ENCODE results near the gene SERPINA5.
"Not testable (repeated sequence)": the region's sequence is repeated elsewhere in the genome, so short reads cannot be mapped to it uniquely, and the experiment has no call there.

SERPINA5 gene

GRCh38 chr14:94598816-94599655 lies 17.8 kb downstream of the SERPINA5 start:
- DNase-seq (ENCODE audit: low read depth) = no peak
- H3K4me3 ChIP-seq (ENCODE audit: low read depth, low read length) = no peak overlapping the region
- TF ChIP-seq CTCF (IDR thresholded peaks at IDR 0.05; ENCODE audit: insufficient read depth, low read depth, low read length, missing control alignments) = no peak

GRCh38 chr14:94599656-94600004 lies 18.4 kb downstream of the SERPINA5 start:
- no peak overlapping the region for H3K4me3 ChIP-seq (ENCODE audit: low read depth, low read length)
- no peak for TF ChIP-seq CTCF (IDR thresholded peaks at IDR 0.05; ENCODE audit: insufficient read depth, low read depth, low read length, missing control alignments)

GRCh38 chr14:94600148-94600545 lies 18.9 kb downstream of the SERPINA5 start:
- TF ChIP-seq CTCF (IDR thresholded peaks at IDR 0.05; ENCODE audit: insufficient read depth, low read depth, low read length, missing control alignments) = no peak
- no peak overlapping the region for H3K4me3 ChIP-seq (ENCODE audit: low read depth, low read length)
- DNase-seq (ENCODE audit: low read depth) = no peak

More at GRCh38 chr14:94599656-94600004, 18.4 kb downstream of the SERPINA5 start:
- DNase-seq (ENCODE audit: low read depth) = no peak

GRCh38 chr14:94601884-94602391 lies 20.7 kb downstream of the SERPINA5 start:
- TF ChIP-seq CTCF (IDR thresholded peaks at IDR 0.05; ENCODE audit: insufficient read depth, low read depth, low read length, missing control alignments) = no peak
- H3K4me3 ChIP-seq (ENCODE audit: low read depth, low read length) = no peak overlapping the region
- DNase-seq (ENCODE audit: low read depth) = no peak

GRCh38 chr14:94602722-94603121 lies 21.5 kb downstream of the SERPINA5 start:
- no peak overlapping the region for H3K4me3 ChIP-seq (ENCODE audit: low read depth, low read length)
- no peak for TF ChIP-seq CTCF (IDR thresholded peaks at IDR 0.05; ENCODE audit: insufficient read depth, low read depth, low read length, missing control alignments)
- DNase-seq (ENCODE audit: low read depth) = no peak

- no peak for TF ChIP-seq CTCF (IDR thresholded peaks at IDR 0.05; ENCODE audit: insufficient read depth, low read depth, low read length, missing control alignments)
These were observed 24.1 kb downstream of the SERPINA5 start for GRCh38 chr14:94605361-94605760.

GRCh38 chr14:94608966-94609365 lies 27.7 kb downstream of the SERPINA5 start:
- not testable (repeated sequence) for H3K4me3 ChIP-seq (ENCODE audit: low read depth, low read length); DNase-seq (ENCODE audit: low read depth)

More at GRCh38 chr14:94605361-94605760, 24.1 kb downstream of the SERPINA5 start:
- DNase-seq (ENCODE audit: low read depth) = no peak
- H3K4me3 ChIP-seq (ENCODE audit: low read depth, low read length) = no peak overlapping the region

Data from GM12865 (cell line).